HEK293T (cell line): ENCODE results near the gene RIPOR2.

Experiments
- ARNT ChIP-seq: fragments of 450-650 bp; IDR thresholded peaks from 2 replicates; pipeline ENCODE4 v1.6.1; 2017; ENCODE audit warnings: mild to moderate bottlenecking
- BHLHE40 ChIP-seq: fragments of 450-650 bp; IDR thresholded peaks from 2 replicates; pipeline ENCODE4 v1.6.1; 2016; ENCODE audit warnings: mild to moderate bottlenecking, moderate library complexity, borderline replicate concordance
- CTBP1 ChIP-seq: fragments of 450-650 bp; IDR thresholded peaks from 2 replicates; pipeline ENCODE4 v1.6.1; 2016; ENCODE audit warnings: borderline replicate concordance
- ELF4 ChIP-seq: fragments of 450-650 bp; IDR thresholded peaks from 2 replicates; pipeline ENCODE4 v1.6.1; 2017; ENCODE audit warnings: antibody characterized with exemption
- FOXK2 ChIP-seq: fragments of 450-650 bp; IDR thresholded peaks from 2 replicates; pipeline ENCODE4 v1.6.1; 2016; ENCODE audit warnings: mild to moderate bottlenecking
- FOXM1 ChIP-seq: fragments of 450-650 bp; IDR thresholded peaks from 2 replicates; pipeline ENCODE4 v1.6.1; 2017; ENCODE audit warnings: mild to moderate bottlenecking, borderline replicate concordance
- HDGF ChIP-seq: fragments of 450-650 bp; IDR thresholded peaks from 2 replicates; pipeline ENCODE4 v1.6.1; 2017; ENCODE audit warnings: antibody characterized with exemption, borderline replicate concordance
- LEF1 ChIP-seq: fragments of 450-650 bp; IDR thresholded peaks from 2 replicates; pipeline ENCODE4 v1.6.1; 2017; ENCODE audit warnings: mild to moderate bottlenecking, borderline replicate concordance
- NFRKB ChIP-seq: fragments of 450-650 bp; IDR thresholded peaks from 2 replicates; pipeline ENCODE4 v1.6.1; 2016; ENCODE audit warnings: mild to moderate bottlenecking, moderate library complexity
- SP1 ChIP-seq: fragments of 450-650 bp; IDR thresholded peaks from 2 replicates; pipeline ENCODE4 v1.6.1; 2017
- SUZ12 ChIP-seq: fragments of 450-650 bp; IDR thresholded peaks from 2 replicates; pipeline ENCODE4 v1.6.1; 2016; ENCODE audit warnings: mild to moderate bottlenecking
- TARDBP ChIP-seq: fragments of 450-650 bp; IDR thresholded peaks from 2 replicates; pipeline ENCODE4 v1.6.1; 2016
- ZNF384 ChIP-seq: fragments of 450-650 bp; IDR thresholded peaks from 2 replicates; pipeline ENCODE4 v1.6.1; 2016
- TF ChIP-seq, protein P1 (sequence below): fragments of 450-650 bp; IDR thresholded peaks from 2 replicates; pipeline ENCODE4 v1.6.1; 2016

DNA sequence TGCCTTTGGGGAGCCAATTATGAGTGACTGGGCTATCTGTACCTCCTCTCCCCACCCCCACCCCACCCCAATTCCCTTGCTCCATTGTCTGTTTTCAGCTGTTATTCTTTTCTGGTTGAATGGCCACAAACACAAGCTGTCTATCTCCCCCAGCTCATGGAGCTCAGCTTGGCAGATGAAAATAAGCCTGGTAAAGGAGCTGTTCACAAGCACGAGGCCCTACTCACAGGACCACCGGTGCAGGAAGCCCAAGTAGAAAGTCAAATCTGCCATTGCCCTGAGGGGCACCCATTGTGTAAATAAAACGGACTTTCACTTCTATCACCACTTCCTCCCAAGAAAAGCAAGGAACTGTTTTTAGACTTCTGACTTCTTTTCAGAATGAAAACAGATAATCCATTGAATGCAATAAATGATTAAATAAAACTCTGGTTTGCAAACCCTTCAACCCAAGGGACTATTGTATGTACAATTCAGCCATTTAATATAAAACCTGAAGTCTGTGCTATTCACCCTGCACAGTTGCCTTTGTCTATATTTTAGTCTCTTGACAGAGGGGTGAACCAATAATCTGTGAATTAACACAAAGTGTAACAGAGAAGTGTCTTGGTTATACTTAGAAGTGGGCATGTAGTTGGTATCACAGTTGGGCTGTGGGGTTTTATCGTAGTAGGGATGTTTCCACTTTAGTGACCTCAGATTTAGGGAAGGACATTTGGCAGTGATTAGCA, 27.7 kb downstream of the RIPOR2 start:
- TF ChIP-seq SP1 (no peak), BHLHE40 (no peak), ELF4 (no peak), FOXM1 (no peak), ZNF384 (no peak), HDGF (no peak), ARNT (no peak), LEF1 (no peak), CTBP1 (no peak), TARDBP (no peak), FOXK2 (no peak), SUZ12 (no peak), NFRKB (no peak)
- TF ChIP-seq, protein P1, sequence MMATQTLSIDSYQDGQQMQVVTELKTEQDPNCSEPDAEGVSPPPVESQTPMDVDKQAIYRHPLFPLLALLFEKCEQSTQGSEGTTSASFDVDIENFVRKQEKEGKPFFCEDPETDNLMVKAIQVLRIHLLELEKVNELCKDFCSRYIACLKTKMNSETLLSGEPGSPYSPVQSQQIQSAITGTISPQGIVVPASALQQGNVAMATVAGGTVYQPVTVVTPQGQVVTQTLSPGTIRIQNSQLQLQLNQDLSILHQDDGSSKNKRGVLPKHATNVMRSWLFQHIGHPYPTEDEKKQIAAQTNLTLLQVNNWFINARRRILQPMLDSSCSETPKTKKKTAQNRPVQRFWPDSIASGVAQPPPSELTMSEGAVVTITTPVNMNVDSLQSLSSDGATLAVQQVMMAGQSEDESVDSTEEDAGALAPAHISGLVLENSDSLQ: no peak
